K562 (cell line): ENCODE results near the gene IRF2BP1. TPM values are rescaled to one million over a fixed set of nuclear protein-coding genes. Genes with fewer than 3 reads are reported as not detected.
A peak's percentile ranks its signal among the peaks of the same experiment; 100 is the strongest.

Experiments used
- BRCA1 ChIP-seq, 2 experiments: fragments of 450-650 bp in 1 of 2; sonication (generic) in 1 of 2; formaldehyde crosslinking in 1 of 2; IDR thresholded peaks; 2 replicates each; pipeline versions ENCODE4 v1.5.0 to v1.6.1; 2017 to 2020; ENCODE audit warnings: mild to moderate bottlenecking in 1 of 2, missing genetic modification reagents in 1 of 2
- DPF2 ChIP-seq: fragments of 450-650 bp; IDR thresholded peaks from 2 replicates; pipeline ENCODE4 v1.6.1; 2016
- GATAD2A ChIP-seq: fragments of 450-650 bp; IDR thresholded peaks from 2 replicates; pipeline ENCODE4 v1.6.1; 2017
- KDM2B ChIP-seq: fragments of 250-450 bp; sonication (Bioruptor Pico); IDR thresholded peaks from 2 replicates; pipeline ENCODE4 v1.8.0; 2021; ENCODE audit warnings: mild to moderate bottlenecking, moderate library complexity
- MAZ ChIP-seq, 2 experiments: fragments of 450-650 bp in 1 of 2; sonication (generic) in 1 of 2; formaldehyde crosslinking; IDR thresholded peaks in 1 of 2; conservative IDR thresholded peaks in 1 of 2; 2 replicates each; pipeline versions ENCODE4 v1.4.0 to v1.5.0; 2020; ENCODE audit warnings: mild to moderate bottlenecking in 1 of 2, missing genetic modification reagents in 1 of 2
- NFATC3 ChIP-seq: fragments of 450-650 bp; IDR thresholded peaks from 2 replicates; pipeline ENCODE4 v1.6.1; 2017; ENCODE audit warnings: mild to moderate bottlenecking
- NFIC ChIP-seq: fragments of 450-650 bp; IDR thresholded peaks from 2 replicates; pipeline ENCODE4 v1.6.1; 2017; ENCODE audit warnings: mild to moderate bottlenecking, inconsistent platforms
- RBM14 ChIP-seq: fragments of 200-400 bp; formaldehyde crosslinking; IDR thresholded peaks from 2 replicates; pipeline ENCODE4 v1.6.1; 2018; ENCODE audit warnings: low read depth, mild to moderate bottlenecking, low read length, moderate library complexity, borderline replicate concordance; ENCODE audit not compliant: insufficient read depth
- RBM25 ChIP-seq: fragments of 200-400 bp; formaldehyde crosslinking; IDR thresholded peaks from 2 replicates; pipeline ENCODE4 v1.6.1; 2018; ENCODE audit warnings: low read length, low read depth, moderate library complexity; ENCODE audit not compliant: severe bottlenecking
- SAP30 ChIP-seq: fragments of 200-600 bp; sonication (generic); IDR thresholded peaks from 2 replicates; pipeline ENCODE4 v1.6.1; 2012; ENCODE audit warnings: borderline replicate concordance, low read depth, mild to moderate bottlenecking, moderate library complexity, low read length, control low read depth, inconsistent platforms; ENCODE audit not compliant: insufficient read depth, poor library complexity, severe bottlenecking
- SMARCA4 ChIP-seq: fragments of 450-650 bp; IDR thresholded peaks from 2 replicates; pipeline ENCODE4 v1.6.1; 2016
- SP2 ChIP-seq: IDR thresholded peaks from 2 replicates; pipeline ENCODE4 v1.6.1; 2011; ENCODE audit warnings: mild to moderate bottlenecking, low read depth, low read length, moderate library complexity; ENCODE audit not compliant: poor library complexity, severe bottlenecking; ENCODE audit errors: extremely low read depth
- ZBTB49 ChIP-seq: sonication (generic); formaldehyde crosslinking; IDR thresholded peaks from 2 replicates; pipeline ENCODE4 v1.8.0; 2022; ENCODE audit warnings: missing genetic modification reagents, mild to moderate bottlenecking, borderline replicate concordance
- ZNF140 ChIP-seq: fragments of 250-450 bp; sonication (Bioruptor Pico); IDR thresholded peaks from 2 replicates; pipeline ENCODE4 v1.8.0; 2021; ENCODE audit warnings: moderate library complexity, mild to moderate bottlenecking, inconsistent platforms
- ZNF280A ChIP-seq: fragments of 450-650 bp; IDR thresholded peaks from 2 replicates; pipeline ENCODE4 v1.6.1; 2018; ENCODE audit warnings: mild to moderate bottlenecking, low read depth; ENCODE audit not compliant: partially characterized antibody
- ZNF707 ChIP-seq: fragments of 250-450 bp; sonication (Bioruptor Pico); conservative IDR thresholded peaks from 2 replicates; pipeline ENCODE4 v1.8.0; 2022; ENCODE audit warnings: inconsistent platforms, mild to moderate bottlenecking, moderate library complexity
- ZNF75A ChIP-seq: fragments of 450-650 bp; formaldehyde crosslinking; IDR thresholded peaks from 2 replicates; pipeline ENCODE4 v1.4.0; 2020; ENCODE audit warnings: mild to moderate bottlenecking
- ZNF76 ChIP-seq: fragments of 250-450 bp; sonication (Bioruptor Pico); IDR thresholded peaks from 2 replicates; pipeline ENCODE4 v1.4.0; 2020; ENCODE audit warnings: mild to moderate bottlenecking, moderate library complexity, borderline replicate concordance
- polyA plus RNA-seq, 8 experiments: library from polyadenylated mRNA; depleted of rRNA in 4 of 8; stranded (reverse) in 5 of 8; unstranded in 3 of 8; fragments of >200 nt; fragmentation: Nextera tagmentation in 2 of 8; fragmentation: Illumina TruSeq in 1 of 8; extraction: Ambion mirVana in 2 of 8; extraction: Trizol in 1 of 8; gene quantifications; 2 replicates each; pipeline versions ENCODE4 v1.2.1 to v1.2.3, GENCODE V29; 2011 to 2014; ENCODE audit warnings: inconsistent platforms in 1 of 8, missing spikeins in 1 of 8
- total RNA-seq, 7 experiments: library from RNA; depleted of rRNA in 6 of 7; stranded (reverse); fragments of >200 nt in 6 of 7; fragmentation: Illumina TruSeq in 2 of 7; extraction: Trizol in 2 of 7; gene quantifications; 2 replicates each; pipeline versions ENCODE4 v1.2.1 to v1.2.3, GENCODE V29; 2011 to 2021; ENCODE audit warnings: low replicate concordance in 1 of 7
- TF ChIP-seq, protein P1 (sequence below): sonication (generic); formaldehyde crosslinking; IDR thresholded peaks from 2 replicates; pipeline ENCODE4 v1.8.1; 2023; ENCODE audit warnings: mild to moderate bottlenecking, missing genetic modification reagents
- TF ChIP-seq, protein P2 (sequence below): fragments of 250-450 bp; sonication (Bioruptor Pico); IDR thresholded peaks from 2 replicates; pipeline ENCODE4 v1.8.0; 2022; ENCODE audit warnings: inconsistent platforms, mild to moderate bottlenecking, moderate library complexity, borderline replicate concordance
- TF ChIP-seq, protein P3 (sequence below): sonication (generic); formaldehyde crosslinking; IDR thresholded peaks from 2 replicates; pipeline ENCODE4 v1.9.0; 2022; ENCODE audit warnings: mild to moderate bottlenecking, missing genetic modification reagents

The IRF2BP1 gene
- total and polyA plus RNA-seq, 9 of the 15 experiments (the other 6 are each of a cell fraction or from before 2014, with no cell fraction given), result 0.61 to 35.9 (median 3.5) TPM

- no peak; the same call in none of the 2 replicates for TF ChIP-seq DPF2
- no peak for TF ChIP-seq KDM2B (CRISPR knock-in tag)
- TF ChIP-seq GATAD2A, result no peak
- TF ChIP-seq SMARCA4, result 0 out of 2 replicates have a peak, but pooled peaks have one; percentile 32
- TF ChIP-seq RBM14, result no peak
- TF ChIP-seq, protein P1, sequence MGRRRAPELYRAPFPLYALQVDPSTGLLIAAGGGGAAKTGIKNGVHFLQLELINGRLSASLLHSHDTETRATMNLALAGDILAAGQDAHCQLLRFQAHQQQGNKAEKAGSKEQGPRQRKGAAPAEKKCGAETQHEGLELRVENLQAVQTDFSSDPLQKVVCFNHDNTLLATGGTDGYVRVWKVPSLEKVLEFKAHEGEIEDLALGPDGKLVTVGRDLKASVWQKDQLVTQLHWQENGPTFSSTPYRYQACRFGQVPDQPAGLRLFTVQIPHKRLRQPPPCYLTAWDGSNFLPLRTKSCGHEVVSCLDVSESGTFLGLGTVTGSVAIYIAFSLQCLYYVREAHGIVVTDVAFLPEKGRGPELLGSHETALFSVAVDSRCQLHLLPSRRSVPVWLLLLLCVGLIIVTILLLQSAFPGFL (CRISPR knock-in tag), result no peak
- no peak for TF ChIP-seq SP2
- TF ChIP-seq, protein P2, sequence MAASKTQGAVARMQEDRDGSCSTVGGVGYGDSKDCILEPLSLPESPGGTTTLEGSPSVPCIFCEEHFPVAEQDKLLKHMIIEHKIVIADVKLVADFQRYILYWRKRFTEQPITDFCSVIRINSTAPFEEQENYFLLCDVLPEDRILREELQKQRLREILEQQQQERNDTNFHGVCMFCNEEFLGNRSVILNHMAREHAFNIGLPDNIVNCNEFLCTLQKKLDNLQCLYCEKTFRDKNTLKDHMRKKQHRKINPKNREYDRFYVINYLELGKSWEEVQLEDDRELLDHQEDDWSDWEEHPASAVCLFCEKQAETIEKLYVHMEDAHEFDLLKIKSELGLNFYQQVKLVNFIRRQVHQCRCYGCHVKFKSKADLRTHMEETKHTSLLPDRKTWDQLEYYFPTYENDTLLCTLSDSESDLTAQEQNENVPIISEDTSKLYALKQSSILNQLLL (CRISPR knock-in tag), result no peak
- no peak for TF ChIP-seq ZNF280A
- TF ChIP-seq SAP30, result no peak
- peak; percentile 84 for TF ChIP-seq RBM25
- TF ChIP-seq, protein P3, sequence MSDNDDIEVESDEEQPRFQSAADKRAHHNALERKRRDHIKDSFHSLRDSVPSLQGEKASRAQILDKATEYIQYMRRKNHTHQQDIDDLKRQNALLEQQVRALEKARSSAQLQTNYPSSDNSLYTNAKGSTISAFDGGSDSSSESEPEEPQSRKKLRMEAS (CRISPR knock-in tag), result no peak; the same call in 1 of the 2 replicates
- no peak for TF ChIP-seq ZNF707 (CRISPR knock-in tag)
- no peak for TF ChIP-seq ZNF75A (CRISPR knock-in tag)
- no peak for TF ChIP-seq BRCA1 (IDR thresholded peaks at IDR 0.05)
- no peak for TF ChIP-seq BRCA1 (CRISPR knock-in tag; IDR thresholded peaks at IDR 0.05)
- no peak for TF ChIP-seq ZNF76 (CRISPR knock-in tag)
- TF ChIP-seq MAZ (CRISPR knock-in tag; conservative IDR thresholded peaks at IDR 0.05 in 1 of 2, IDR thresholded peaks at IDR 0.05 in 1 of 2), result peak; percentile 98 to 100
- TF ChIP-seq ZNF140 (CRISPR knock-in tag), result no peak
- no peak for TF ChIP-seq NFATC3
- no peak for TF ChIP-seq ZBTB49 (CRISPR knock-in tag)
- TF ChIP-seq NFIC, result peak; percentile 83
Observed at GRCh38 chr19:45863840-45864628, 21.9 kb downstream of the IRF2BP1 start, which contains the start of gene FOXA3 (continued).
